GM20000 (cell line): Measurements from ENCODE around the gene FAM234A.
A peak's percentile ranks its signal among the peaks of the same experiment; 100 is the strongest.

ENCODE experiments used
- DNase-seq: peaks from one replicate; pipeline ENCODE4 v3.0.0; 2012; ENCODE audit warnings: low spot score
- TF ChIP-seq, protein P1 (sequence below): IDR thresholded peaks from 2 replicates; pipeline ENCODE4 v1.5.1; 2012; ENCODE audit warnings: mild to moderate bottlenecking, control low read depth; ENCODE audit errors: extremely low read depth, missing control alignments

The FAM234A gene

DNA sequence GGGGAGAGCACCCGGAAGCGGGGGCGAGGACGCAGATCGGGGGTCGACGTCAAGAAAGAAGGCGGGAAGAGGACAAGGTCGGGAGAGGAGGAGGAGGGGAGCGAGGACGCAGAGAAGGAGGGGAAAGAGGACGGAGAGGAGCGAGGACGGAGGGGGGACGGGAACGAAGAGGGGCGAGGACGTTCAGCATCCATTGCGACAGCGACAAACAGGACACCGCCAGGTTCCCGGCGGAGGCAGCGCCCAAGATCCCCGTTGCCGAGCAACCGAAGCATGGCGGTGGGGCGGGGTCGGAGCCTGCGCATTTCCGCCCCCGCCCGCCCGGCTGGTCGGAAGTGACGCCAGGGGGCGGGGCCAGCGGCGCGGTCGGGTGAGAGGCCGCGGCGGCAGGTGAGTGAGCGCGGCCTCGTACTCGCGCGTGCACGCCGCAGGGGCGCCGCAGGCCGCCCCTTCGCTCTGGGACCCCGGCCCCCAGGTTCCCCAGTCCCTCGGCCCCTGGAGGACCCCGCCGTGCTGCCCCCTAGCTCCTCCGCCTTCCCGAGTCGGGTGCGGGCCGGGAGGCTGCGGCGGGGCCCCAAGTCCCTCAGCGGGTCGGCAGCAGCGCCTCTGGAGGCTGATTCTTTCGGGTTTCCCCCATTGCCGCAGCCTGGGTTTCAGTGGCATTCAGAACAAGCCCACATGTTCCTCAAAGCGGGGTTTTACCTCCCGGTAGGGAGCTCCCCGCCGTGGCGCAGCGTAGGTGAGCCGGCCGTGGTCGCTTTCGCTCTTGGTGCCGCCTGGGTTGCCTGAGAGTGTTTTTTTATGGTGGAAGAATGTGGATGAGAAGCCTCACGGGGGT lies at the start of gene FAM234A:
Gene FAM234A, plus strand, starts transcription at position 354 of the 838 bp plus-strand sequence. CDS start 19,593 bp downstream, outside the sequence.
- DNase-seq = peak; percentile 97
- TF ChIP-seq, protein P1, sequence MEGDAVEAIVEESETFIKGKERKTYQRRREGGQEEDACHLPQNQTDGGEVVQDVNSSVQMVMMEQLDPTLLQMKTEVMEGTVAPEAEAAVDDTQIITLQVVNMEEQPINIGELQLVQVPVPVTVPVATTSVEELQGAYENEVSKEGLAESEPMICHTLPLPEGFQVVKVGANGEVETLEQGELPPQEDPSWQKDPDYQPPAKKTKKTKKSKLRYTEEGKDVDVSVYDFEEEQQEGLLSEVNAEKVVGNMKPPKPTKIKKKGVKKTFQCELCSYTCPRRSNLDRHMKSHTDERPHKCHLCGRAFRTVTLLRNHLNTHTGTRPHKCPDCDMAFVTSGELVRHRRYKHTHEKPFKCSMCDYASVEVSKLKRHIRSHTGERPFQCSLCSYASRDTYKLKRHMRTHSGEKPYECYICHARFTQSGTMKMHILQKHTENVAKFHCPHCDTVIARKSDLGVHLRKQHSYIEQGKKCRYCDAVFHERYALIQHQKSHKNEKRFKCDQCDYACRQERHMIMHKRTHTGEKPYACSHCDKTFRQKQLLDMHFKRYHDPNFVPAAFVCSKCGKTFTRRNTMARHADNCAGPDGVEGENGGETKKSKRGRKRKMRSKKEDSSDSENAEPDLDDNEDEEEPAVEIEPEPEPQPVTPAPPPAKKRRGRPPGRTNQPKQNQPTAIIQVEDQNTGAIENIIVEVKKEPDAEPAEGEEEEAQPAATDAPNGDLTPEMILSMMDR = peak; percentile 9

GRCh38 chr16:185213-185612 lies 49.4 kb upstream of the FAM234A start:
- TF ChIP-seq, protein P1 = no peak
- DNase-seq = no peak

GRCh38 chr16:185691-186090 lies 48.9 kb upstream of the FAM234A start:
- DNase-seq = no peak
- TF ChIP-seq, protein P1 = no peak

DNA sequence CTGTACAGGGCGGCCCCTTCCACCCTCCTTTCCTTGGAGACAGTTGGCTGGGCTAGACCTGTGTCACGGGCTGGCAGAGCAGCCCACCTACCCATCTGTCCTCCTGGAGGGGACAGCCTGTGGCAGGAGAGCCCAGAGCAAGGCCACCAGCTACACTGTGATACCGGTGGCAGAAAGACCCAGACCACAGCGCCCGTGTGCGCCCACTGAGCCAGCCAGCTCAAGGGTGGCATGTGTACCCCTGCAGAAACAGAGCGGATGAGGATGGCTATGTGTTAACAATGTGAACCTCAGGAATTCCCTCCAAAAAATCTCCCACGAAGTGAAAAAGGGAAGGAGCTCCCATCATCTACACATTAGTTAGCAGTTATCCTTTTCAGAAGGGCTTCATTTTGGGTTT lies 47.3 kb upstream of the FAM234A start:
- no peak for DNase-seq
- TF ChIP-seq, protein P1 = no peak

GRCh38 chr16:188674-189073 lies 45.9 kb upstream of the FAM234A start:
- TF ChIP-seq, protein P1 = no peak
- DNase-seq = peak; percentile 42

GRCh38 chr16:189604-190186 lies 44.9 kb upstream of the FAM234A start:
- DNase-seq = no peak
- TF ChIP-seq, protein P1 = no peak

DNA sequence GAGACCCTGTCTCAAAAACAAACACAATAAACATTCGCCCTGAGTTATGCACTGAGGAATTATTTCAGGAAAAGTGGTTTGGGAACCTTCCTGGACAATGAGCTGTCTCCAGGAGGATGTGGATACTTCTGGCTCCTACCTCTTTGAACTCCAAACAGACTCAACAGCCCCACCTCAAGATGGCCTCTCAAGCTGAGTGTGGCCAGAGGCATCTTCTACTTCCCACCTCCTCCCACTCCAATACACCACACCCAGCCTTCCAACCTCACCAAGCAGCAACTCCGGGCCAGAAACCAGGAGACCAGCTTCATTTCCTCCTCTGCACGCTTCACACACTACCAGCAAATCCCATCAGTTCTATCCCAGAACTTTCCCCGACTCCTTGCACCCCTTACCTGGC lies 42.8 kb upstream of the FAM234A start:
- TF ChIP-seq, protein P1 = no peak

More for the DNA sequence above, 42.8 kb upstream of the FAM234A start:
- DNase-seq = no peak
